Middle frontal gyrus (tissue), 1 donor: ENCODE data around the gene LAMA2.

Experiments
- DNase-seq: peaks from one replicate; pipeline ENCODE4 v3.0.0-alpha.2; 2015; ENCODE audit warnings: low spot score; ENCODE audit errors: extremely low spot score

Gene LAMA2

DNA sequence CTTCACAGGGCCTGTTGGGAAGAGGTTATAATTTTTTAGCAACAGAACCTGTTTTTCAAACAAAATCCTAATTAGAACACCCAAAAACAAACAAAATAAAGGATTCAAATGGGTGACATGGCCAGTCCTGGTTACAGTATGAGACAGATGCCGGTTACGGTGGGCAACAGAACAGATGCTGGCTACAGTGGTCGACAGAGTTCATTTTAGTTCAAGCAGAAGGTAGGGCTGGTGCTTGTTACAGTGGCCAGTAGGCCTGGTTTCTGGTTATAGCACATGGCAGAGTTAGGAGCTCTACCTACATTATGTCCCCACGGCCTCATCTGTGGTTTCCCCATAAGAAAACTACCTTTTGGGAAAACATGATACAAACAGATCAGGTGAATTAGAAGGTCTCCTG lies 327.7 kb downstream of the LAMA2 start:
- DNase-seq = no peak

GRCh38 chr6:129211626-129212025 lies 328.7 kb downstream of the LAMA2 start:
- no peak for DNase-seq

DNA sequence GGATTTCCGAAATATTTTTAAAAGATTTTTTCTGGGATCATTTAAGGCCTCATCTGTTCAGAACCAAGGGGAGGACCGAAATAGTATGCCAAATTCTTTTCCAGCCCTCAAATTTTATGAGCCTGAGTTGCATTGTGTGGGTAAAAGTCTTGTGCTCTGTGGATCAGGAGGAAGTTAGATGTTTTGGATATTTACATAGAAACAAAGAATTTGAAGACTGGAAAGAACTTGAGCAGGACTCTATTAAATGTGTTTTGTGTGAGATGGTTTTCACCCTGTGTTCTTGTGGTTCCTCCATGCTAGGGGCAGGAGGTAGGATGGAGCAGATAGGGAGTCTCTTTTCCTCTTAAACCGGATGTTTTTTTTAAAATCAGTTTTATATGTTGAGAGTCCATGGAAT lies 329.1 kb downstream of the LAMA2 start:
- no peak for DNase-seq

- no peak for DNase-seq
Measured at GRCh38 chr6:129215246-129215645, 332.3 kb downstream of the LAMA2 start.

DNA sequence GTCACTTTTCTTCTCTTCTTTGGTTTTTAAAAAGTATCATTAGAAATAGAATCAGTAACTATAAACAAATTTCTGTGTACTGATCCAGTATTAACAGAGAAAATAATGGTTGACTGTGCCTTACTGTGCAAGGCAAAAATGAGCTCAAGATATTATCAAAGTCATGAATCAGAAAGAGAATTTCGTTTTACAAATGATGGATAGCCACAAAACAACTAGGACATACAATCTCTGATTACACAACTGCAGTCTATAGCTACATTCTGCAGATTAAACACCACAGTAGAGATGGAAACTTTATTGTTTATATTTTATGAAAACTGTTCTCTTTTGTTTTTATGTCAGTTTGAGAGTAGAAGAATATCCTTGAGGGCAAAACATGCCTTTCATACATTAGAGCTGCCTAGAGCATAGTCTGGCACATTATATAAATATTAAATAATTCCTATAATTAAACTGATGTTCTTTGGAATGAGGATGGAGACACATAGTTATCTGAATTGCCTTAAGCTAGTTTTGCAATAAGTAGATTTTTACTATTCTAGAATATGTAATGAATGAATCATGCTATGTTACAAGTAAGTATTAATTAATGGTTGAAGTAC lies 333.1 kb downstream of the LAMA2 start:
- no peak for DNase-seq

DNA sequence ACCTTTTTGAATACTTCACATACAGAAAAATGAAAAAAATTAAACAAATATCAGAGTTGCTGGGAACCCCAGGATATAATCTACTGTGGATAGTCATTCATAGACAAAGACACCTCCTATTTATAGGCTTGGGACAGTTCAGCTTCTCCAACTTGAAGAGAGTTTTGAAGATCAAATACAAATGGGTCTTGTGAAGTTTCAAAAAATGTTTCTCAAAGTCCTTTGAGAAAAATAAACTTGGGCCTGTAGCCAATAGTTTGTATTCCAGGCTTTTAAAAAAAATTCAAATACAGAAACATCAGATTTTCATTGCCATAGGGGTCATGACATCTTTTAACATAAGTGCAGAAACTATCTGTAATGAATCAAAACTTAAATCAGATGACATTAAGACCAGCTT lies 334.8 kb downstream of the LAMA2 start:
- DNase-seq = no peak

DNA sequence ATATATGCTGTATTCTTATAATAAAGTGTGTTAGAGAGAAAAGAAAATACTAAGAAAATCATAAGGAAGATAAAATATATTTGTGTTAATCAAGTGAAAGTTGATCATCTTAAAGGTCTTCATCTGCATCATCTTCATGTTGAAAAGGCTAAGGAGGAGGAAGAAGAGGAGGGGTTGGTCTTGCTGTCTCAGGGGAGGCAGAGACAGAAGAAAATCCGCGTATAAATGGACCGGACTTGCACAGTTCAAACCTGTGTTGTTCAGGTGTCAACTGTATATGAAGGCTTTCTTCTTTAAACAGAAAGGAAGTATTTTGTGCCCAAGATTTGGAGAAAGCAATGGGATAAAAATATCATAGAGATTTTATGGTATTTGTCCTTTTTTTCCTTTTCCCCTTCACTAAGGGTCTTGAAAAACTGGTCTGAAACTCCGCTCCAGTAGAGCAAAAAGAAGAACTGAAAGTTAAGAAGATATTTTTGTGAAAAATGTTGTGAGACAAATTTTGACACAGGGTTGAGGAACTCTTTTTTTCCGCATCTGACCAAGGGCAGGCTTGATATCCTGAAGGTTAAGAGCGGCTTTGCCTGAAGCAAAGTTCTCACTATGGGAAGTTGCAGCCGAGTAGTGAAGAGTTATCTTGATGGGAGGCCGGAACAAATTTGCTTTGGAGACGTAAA lies 350.7 kb downstream of the LAMA2 start:
- no peak for DNase-seq

DNA sequence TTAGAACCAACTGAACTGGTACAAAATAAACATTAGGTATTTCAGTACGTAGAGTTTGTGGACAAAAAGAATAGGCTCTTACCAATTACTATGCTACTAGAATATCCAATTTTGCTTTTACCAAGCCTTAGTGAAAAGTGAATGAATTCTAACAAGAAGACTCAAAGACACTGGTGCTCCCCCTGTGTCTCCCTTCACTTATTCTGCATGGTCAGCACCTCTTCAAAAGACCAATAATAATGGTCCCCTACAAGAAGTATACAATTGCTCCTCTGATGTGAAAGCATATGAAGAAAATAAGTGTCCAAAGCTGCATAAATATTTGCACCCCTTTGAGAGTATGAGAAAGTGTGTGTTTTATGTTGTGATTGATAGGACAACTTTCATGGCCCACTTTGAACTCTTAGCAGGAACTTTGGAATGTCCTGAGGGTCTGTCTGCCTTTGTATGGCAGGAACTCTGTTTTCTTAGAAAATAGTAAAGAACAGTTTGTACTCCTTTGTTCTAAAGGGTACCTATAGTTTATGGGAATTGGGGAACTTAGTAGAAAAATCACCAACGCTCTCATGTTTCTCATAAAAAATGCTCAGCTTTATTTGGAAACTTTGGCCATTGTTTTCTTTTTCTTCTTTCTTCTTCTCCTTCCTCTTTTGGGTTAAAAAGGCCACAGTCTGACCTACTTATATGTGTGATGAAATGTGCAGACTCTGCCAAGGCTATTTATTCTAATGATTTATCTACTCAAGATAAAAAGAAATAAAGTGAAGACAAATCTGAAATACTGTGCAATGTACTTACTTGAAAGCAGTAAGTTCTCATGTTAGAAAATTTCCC lies 352.4 kb downstream of the LAMA2 start:
- no peak for DNase-seq

DNA sequence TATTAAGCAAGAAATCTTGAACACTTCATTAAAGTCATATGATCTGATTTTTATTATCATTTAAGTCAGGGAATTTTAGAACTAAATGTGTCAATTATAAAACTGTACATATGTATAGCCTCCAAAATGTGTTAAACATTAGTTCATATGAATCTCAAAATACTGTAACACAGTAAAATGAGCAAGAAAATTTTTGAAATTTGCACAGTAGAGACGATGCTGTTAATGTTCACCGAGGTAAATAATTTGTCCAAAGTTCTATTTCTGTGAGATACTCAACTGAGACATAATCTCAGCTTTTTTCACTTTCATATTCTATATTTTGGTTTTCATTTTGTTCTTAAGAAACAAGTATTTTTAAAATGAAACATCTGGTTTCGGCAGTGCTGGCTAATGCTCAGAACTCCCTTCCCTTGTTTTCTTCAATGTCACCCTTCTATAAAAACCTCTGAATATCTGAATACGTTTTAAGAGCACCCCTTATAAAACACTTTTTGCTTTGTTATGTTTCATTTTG lies 353.1 kb downstream of the LAMA2 start:
- DNase-seq = no peak

GRCh38 chr6:129238991-129239390 lies 356.1 kb downstream of the LAMA2 start:
- no peak for DNase-seq

DNA sequence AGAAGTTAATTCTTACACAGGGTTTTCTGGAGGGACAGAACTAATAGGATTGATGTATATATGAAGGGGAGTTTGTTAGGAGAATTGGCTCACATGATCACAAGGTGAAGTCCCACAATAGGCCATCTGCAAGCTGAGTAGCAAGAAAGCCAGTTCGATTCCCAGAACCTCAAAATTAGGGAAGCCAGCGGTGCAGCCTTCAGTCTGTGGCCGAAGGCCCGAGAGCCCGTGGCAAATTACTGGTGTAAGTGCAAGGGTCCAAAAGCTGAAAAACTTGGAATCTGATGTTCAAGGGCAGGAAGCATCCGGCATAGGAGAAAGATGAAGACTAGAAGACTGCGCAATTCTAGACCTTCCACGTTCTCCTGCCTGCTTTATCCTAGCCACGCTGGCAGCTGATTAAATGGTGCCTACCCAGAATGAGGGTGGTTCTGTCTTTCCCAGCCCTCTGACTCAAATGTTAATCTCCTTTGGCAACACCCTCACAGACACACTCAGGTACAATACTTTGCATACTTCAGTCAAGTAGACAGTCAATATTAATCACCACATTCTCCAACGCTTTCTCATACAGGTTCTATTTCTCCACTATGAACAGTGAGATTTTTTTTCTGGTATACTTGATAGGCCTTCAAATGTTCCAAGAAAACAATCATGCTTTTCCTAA lies 357.0 kb downstream of the LAMA2 start:
- no peak for DNase-seq

GRCh38 chr6:129240492-129240853 lies 357.5 kb downstream of the LAMA2 start:
- DNase-seq = no peak

DNA sequence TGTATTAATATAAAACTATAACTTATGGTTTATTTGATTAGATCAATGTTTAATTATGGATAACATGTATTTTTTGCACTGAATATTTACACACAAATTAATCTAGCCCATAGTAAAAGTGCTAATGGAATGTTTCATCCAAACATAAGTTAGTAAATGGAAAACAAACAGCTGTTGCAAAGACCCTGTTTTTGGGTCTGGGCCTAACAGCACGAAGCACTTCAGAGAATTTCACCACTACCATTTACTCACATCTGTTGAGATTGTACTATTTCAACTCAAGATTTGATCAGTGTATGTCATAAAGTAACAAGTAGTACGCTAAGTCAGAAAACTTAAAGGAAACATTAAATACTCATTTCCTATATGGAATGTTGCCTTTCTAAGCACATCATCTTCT lies 359.6 kb downstream of the LAMA2 start:
- no peak for DNase-seq

DNA sequence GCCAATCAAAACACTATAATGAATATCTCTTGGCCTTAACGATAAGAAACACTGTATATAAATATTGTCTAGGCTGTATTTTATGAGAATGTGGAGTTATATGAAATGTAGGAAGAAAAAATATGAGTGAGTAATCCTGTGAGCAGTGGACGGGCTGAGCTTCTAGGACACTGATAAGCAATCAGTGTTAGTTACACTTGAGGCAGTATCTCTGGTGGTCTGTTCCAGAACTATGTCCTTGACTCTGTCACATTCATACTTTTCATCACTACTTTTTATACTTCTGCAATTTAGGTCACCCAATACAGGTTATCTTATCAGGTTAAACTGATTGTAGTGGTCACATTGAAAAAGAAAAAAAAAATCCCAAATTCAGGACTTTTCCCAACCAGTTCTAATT lies 360.4 kb downstream of the LAMA2 start:
- no peak for DNase-seq

DNA sequence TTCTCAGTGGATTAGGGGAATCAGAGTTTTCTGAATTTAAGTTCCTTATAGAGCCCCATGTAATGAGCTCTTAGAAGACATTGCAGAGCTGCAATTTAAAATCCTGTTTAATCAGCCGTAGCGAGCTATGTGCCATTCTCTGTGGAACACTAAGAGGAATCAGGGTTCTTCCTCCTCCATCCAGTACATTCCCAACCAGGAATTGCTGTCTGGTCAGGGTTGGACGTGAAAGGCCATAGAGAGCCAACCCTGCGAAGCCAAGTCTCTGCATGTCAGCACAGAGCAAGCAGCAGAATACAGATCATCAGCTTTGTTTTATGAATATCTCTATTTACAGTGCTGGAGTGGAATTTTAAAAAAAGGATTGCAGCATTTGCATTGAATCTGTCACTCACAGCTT lies 366.0 kb downstream of the LAMA2 start:
- no peak for DNase-seq

DNA sequence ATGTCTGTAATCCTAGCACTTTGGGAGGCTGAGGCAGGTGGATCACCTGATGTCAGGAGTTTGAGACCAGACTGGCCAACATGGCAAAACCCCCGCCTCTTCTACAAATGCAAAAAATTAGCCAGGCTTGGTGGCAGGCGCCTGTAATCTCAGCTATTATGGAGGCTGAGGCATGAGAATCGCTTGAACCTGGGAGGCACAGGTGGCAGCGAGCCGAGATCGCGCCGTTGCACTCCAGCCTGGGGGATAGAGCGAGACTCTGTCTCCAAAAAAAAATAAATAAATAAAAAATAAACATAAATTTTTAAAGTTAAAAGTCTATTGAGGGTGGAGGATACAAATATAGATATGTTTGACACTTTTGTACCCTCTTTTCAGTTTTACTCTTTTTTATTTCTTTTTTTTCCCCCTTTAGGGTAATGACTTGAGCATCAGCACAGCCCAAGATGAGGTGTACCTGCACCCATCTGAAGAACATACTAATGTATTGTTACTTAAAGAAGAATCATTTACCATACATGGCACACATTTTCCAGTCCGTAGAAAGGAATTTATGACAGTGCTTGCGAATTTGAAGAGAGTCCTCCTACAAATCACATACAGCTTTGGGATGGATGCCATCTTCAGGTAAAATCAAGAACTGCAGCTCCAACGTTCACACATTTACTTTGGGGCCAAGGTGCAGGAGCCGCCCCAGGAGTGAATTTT lies 368.9 kb downstream of the LAMA2 start:
- peak; percentile 42 for DNase-seq

GRCh38 chr6:129252377-129253071 lies 369.6 kb downstream of the LAMA2 start:
- DNase-seq = no peak

DNA sequence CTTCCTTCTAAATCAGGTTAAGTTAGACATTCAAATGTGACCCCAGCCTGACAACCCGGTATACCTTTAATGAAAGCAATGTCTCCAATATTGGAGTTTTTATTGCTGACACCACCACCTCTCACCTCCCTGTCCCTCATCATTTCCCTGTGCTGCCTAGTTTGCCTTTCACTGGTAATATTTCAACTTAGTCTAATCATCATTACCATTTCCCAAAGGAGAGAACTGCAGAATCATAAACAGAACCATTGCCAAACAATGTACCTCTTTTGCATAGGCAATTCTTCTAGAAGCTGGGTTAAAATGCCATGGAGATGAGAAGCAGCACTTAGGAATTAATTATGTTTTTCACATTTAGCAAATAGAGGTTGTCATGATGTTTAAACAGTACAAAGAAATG lies 370.3 kb downstream of the LAMA2 start:
- DNase-seq = no peak

- no peak for DNase-seq
Measured at GRCh38 chr6:129253727-129254126, 370.8 kb downstream of the LAMA2 start.

GRCh38 chr6:129257196-129257595 lies 374.3 kb downstream of the LAMA2 start:
- DNase-seq = no peak

DNA sequence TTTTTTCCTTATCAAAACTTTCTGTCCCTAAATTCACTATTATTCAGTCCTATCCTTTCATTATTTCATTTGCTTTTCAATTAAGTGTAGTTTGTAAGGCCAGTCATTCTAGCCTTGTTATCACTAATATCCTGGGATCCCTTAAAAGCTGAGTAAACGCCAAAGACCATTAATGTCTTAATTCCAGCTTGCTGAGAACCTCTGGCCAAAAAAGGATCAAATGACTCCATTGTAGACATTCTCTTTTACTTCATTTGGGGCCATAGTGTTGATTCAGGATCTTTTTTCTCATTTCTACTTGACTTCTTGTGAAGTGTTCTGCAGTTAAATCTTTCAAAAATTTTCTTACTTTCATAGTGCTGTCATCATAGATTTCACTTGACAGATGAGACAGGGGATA lies 379.7 kb downstream of the LAMA2 start:
- no peak for DNase-seq
